Right lobe of liver (tissue), 6 donors: Measurements from ENCODE around the gene GYS2. TPM values are rescaled to one million over a fixed set of nuclear protein-coding genes. Genes with fewer than 3 reads are reported as not detected.

Source experiments
- ATAC-seq, 4 donors: fragments of 200-7000 bp; cut with Tn5 transposase; one replicate each; pipeline ENCODE4 v1.9.1; 2020; ENCODE audit warnings: mild to moderate bottlenecking in 4 of 4, moderate library complexity in 4 of 4
- DNase-seq, 3 donors: peaks; one replicate each; pipeline ENCODE4 v3.0.0-alpha.2; 2020
- H3K27ac ChIP-seq, 3 donors: fragments of 200-600 bp; one replicate each; pipeline ENCODE4 v1.8.0; 2022
- H3K27me3 ChIP-seq, 2 donors: fragments of 200-600 bp; one replicate each; pipeline ENCODE4 v1.8.0; 2022
- H3K36me3 ChIP-seq, 4 donors: fragments of 200-600 bp; sonication (generic) in 1 of 4; one replicate each; pipeline versions ENCODE4 v1.5.1 to v1.8.0; 2017 to 2022; ENCODE audit warnings: control low read depth in 1 of 4
- H3K4me1 ChIP-seq, 4 donors: fragments of 200-600 bp; sonication (generic) in 1 of 4; one replicate each; pipeline versions ENCODE4 v1.5.1 to v1.8.0; 2017 to 2022; ENCODE audit warnings: control low read depth in 1 of 4
- H3K4me3 ChIP-seq, 3 donors: fragments of 200-600 bp; one replicate each; pipeline ENCODE4 v1.8.0; 2022
- H3K9me3 ChIP-seq, 4 donors: fragments of 200-600 bp; sonication (generic) in 1 of 4; one replicate each; pipeline versions ENCODE4 v1.5.1 to v1.8.0; 2017 to 2022; ENCODE audit warnings: control low read depth in 1 of 4
- POLR2A ChIP-seq: fragments of 450-650 bp; IDR thresholded peaks from one replicate; pipeline ENCODE4 v1.6.1; 2017; ENCODE audit warnings: antibody characterized with exemption, mild to moderate bottlenecking
- WGBS: methylation state at CpG from one replicate; pipeline ENCODE4 v1.1.6; 2018; ENCODE audit warnings: low coverage, low lambda C conversion rate; ENCODE audit not compliant: insufficient coverage; ENCODE audit errors: missing lambda C conversion rate; 5-methylcytosine and 5-hydroxymethylcytosine counted together
- intact Hi-C, 2 donors: fragments of 100-400 bp; cut with DNase I; formaldehyde crosslinking; loops; one replicate each; pipeline versions ENCODE4 v1.11.2 to v1.14.1; 2022
- total RNA-seq, 6 experiments: library from RNA; depleted of rRNA in 2 of 6; stranded (reverse); fragments of >200 nt in 2 of 6; fragmentation: NEBNext Ultra II Directional in 3 of 6; extraction: Animal tissue kit (Norgen Biotek cat#: 25700) in 3 of 6; gene quantifications; one replicate each; pipeline versions ENCODE4 v1.1.0 to v1.2.4, GENCODE V29; 2016 to 2023
- TF ChIP-seq, protein P1 (sequence below), 4 donors: fragments of 200-600 bp in 3 of 4; fragments of 450-650 bp in 1 of 4; IDR thresholded peaks; one replicate each; pipeline versions ENCODE4 v1.5.1 to v1.8.0; 2016 to 2022; ENCODE audit warnings: antibody characterized with exemption in 4 of 4, mild to moderate bottlenecking in 2 of 4
- donor health status: DM: no; HTN: yes; CAD: no.
- donor health status: DM: no; HTN: no; CAD: no.
- donor health status: DM: no; HTN: no; CAD: no.
- donor health status: DM: no; HTN: yes; CAD: no.
- donor health status: DM: no; HTN: yes; CAD: no.

The GYS2 gene
- total RNA-seq, 6 experiments from 2014 or later = 28.4 to 72.4 (median 47.1) TPM

DNA sequence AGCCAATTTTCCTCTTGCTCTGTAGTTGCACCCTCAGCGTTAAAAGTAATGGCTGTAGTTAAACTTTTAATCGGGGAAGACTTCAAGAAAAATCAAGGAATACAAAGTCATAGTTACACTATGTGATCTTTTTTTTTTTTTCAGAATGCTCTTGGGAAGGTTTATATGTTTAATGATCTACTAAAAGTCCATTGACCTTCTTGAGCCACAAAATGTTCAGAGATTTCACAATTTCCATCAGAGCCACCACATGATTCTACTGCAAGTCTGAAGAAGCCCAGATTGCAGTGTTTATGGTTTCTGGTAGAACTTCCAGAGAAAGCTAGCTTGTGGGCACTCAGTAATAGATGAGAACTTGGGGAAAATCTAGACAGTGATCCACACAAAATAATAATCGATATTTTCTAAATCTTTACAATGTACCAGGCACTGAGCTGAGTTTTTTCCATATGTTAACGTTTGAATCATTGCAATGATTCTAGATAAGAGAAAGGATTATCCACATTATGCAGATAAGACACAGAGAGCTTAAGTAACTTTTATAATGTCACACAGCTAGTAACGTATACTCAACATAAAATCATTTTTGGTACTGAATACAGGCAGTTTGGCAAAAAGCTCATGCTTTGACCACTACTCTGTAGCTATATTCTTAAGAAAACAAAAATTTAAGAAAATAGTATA, 38.3 kb downstream of the GYS2 start:
- TF ChIP-seq POLR2A = no peak
- TF ChIP-seq, protein P1, sequence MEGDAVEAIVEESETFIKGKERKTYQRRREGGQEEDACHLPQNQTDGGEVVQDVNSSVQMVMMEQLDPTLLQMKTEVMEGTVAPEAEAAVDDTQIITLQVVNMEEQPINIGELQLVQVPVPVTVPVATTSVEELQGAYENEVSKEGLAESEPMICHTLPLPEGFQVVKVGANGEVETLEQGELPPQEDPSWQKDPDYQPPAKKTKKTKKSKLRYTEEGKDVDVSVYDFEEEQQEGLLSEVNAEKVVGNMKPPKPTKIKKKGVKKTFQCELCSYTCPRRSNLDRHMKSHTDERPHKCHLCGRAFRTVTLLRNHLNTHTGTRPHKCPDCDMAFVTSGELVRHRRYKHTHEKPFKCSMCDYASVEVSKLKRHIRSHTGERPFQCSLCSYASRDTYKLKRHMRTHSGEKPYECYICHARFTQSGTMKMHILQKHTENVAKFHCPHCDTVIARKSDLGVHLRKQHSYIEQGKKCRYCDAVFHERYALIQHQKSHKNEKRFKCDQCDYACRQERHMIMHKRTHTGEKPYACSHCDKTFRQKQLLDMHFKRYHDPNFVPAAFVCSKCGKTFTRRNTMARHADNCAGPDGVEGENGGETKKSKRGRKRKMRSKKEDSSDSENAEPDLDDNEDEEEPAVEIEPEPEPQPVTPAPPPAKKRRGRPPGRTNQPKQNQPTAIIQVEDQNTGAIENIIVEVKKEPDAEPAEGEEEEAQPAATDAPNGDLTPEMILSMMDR (IDR thresholded peaks at IDR 0.05) = no peak
- WGBS = 29% methylated on average over 5 of the region's 5 CpGs
- intact Hi-C loops = no loop called here
- H3K9me3 ChIP-seq = no peaks in the 10 kb centered on the region
- no peaks in the 10 kb centered on the region for H3K36me3 ChIP-seq
- H3K4me1 ChIP-seq = peaks cover 0 to 35% (median 14%) of the 10 kb centered on the region in 4 donors
- no peak for DNase-seq
- H3K27ac ChIP-seq = peak overlapping the region in 2 of 3 donors; percentile 82 to 86
- peak; percentile 81 to 92 (median 86) for ATAC-seq
- peak overlapping the region in 1 of 3 donors; percentile 6 for H3K4me3 ChIP-seq
- H3K27me3 ChIP-seq = no peaks in the 10 kb centered on the region

DNA sequence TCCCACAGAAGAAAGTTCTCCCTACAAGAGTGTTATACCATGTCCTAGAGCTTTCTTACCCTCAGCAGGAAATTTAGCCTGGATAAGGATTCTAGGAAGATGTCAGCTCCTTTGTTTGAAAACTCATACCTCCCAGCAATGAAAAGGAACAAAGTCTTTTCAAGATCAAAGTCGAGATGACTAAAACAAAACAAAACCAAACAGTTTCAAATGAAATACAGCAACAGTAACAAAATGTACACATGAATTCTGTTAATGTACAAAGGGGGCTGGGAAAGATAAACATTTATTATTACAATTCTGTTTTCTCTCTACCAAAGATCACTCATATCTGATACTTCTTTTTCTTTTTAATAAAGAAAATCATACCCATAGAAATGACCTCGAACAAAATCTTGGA, 41.8 kb downstream of the GYS2 start:
- intact Hi-C loops = no loop called here
- TF ChIP-seq, protein P1 (IDR thresholded peaks at IDR 0.05) = no peak
- no peak for TF ChIP-seq POLR2A
- H3K27ac ChIP-seq = peak overlapping the region in 2 of 3 donors; percentile 17 to 86
- ATAC-seq (peak in 3 of 4 donors; percentile 4 to 56 (median 31)), DNase-seq (no peak)
- H3K27me3 ChIP-seq = no peaks in the 10 kb centered on the region
- H3K4me1 ChIP-seq = peaks cover 0 to 53% (median 17%) of the 10 kb centered on the region in 4 donors
- WGBS = 23% methylated on average over 2 of the region's 2 CpGs
- H3K4me3 ChIP-seq = no peak overlapping the region
- no peaks in the 10 kb centered on the region for H3K9me3 ChIP-seq
- H3K36me3 ChIP-seq = peaks cover 0 to 15% (median 2%) of the 10 kb centered on the region in 4 donors

DNA sequence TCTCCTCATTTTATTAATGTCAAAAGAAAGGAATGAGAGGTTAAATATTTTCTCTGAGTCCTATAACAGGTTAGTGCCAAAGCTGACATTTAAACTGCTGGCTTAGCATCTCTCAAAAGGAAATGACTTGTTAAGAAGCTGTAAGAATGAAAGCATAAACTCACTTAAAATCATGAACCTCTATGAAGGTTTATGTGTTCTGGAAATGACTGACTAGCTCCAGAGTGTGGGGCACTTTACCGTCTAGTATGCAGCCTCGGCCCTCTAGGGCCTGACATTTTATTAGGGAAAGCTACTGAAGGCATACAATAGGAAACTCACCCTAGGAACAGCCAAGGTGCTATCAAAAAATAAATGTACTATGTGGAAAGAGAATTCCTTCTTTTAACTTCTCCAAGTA, 43.5 kb downstream of the GYS2 start:
- H3K27ac ChIP-seq = peak overlapping the region in 2 of 3 donors; percentile 60 to 80
- H3K9me3 ChIP-seq = no peaks in the 10 kb centered on the region
- H3K27me3 ChIP-seq = no peaks in the 10 kb centered on the region
- H3K36me3 ChIP-seq = peaks cover 0 to 28% (median 2%) of the 10 kb centered on the region in 4 donors
- WGBS = 31% methylated on average over 2 of the region's 2 CpGs
- H3K4me1 ChIP-seq = peaks cover 0 to 42% (median 12%) of the 10 kb centered on the region in 4 donors
- intact Hi-C loops = no loop called here
- TF ChIP-seq POLR2A = no peak
- TF ChIP-seq, protein P1 (IDR thresholded peaks at IDR 0.05) = peak in 1 of 4 donors; percentile 9
- DNase-seq (no peak), ATAC-seq (peak in 3 of 4 donors; percentile 40 to 62 (median 58))
- H3K4me3 ChIP-seq = no peak overlapping the region

DNA sequence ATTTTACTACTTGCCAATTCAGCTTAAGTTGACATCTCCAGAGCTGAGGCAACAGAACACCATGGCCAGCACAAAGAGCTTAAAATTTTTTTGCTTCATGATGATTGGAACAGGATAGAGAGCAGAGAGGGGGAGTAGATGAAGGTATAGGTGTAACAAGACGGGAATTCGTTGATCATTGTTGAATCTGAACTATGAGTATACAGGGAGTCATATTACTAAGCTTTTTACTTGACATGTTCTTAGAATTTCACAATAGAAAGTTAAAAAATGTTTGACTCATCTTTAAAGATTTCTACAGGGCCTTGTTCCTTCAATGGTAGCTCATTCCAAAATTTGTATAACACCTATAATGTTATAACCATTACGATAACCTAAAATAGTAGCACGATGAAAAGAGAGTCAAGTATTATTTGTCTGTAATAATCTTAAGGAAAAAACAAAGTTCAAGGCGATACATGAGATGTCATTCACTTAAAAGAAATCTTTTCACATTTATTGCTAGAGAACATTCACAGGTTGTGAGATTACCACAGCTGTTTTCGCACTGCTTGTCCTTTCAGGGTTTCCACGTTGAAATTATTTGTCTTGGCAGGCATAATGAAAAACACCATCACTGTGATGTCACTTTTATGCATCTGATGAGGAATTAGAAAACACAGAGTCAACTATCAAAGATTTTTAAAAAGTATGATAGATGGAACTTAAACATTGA, 44.6 kb downstream of the GYS2 start:
- H3K9me3 ChIP-seq = no peaks in the 10 kb centered on the region
- H3K4me3 ChIP-seq = no peak overlapping the region
- DNase-seq (no peak), ATAC-seq (peak; percentile 79 to 81 (median 81))
- H3K36me3 ChIP-seq = peaks cover 0 to 28% (median 2%) of the 10 kb centered on the region in 4 donors
- no peak for TF ChIP-seq POLR2A
- TF ChIP-seq, protein P1 (IDR thresholded peaks at IDR 0.05) = no peak
- WGBS = 46% methylated on average over 7 of the region's 7 CpGs
- peak overlapping the region in 2 of 3 donors; percentile 60 to 80 for H3K27ac ChIP-seq
- intact Hi-C loops = no loop called here
- H3K27me3 ChIP-seq = no peaks in the 10 kb centered on the region
- H3K4me1 ChIP-seq = peaks cover 0 to 34% (median 12%) of the 10 kb centered on the region in 4 donors
